ENCODE data around the gene PNPLA1. TPM values are rescaled to one million over a fixed set of nuclear protein-coding genes. Genes with fewer than 3 reads are reported as not detected.

The PNPLA1 gene
- total RNA-seq, 1 experiment from 2014 or later, result 0.10 TPM

- TF ChIP-seq POLR2A (IDR thresholded peaks at IDR 0.05; ENCODE audit: borderline replicate concordance, extremely low read depth, insufficient read depth, insufficient read length), result no peak
Measured at GRCh38 chr6:36242161-36242560, 27.7 kb upstream of the PNPLA1 start (continued).

- H3K79me2 ChIP-seq (ENCODE audit: insufficient read depth, low read length), result no peaks in the 10 kb centered on the region
- no peaks in the 10 kb centered on the region for H3K9me2 ChIP-seq (ENCODE audit: insufficient read depth)
- no TSS peak for BruUV-seq (replicated peaks)
- no peak overlapping the region for H3K27ac ChIP-seq (ENCODE audit: low read depth, low read length)
- H3K9me3 ChIP-seq (ENCODE audit: control insufficient read depth in 1 of 2, insufficient read depth in 1 of 2, low read depth in 1 of 2, low read length in 2 of 2), result no peaks in the 10 kb centered on the region
- RAD21 ChIA-PET (ENCODE audit: low non-redundant PET in 1 of 2, low total read pairs in 2 of 2, uncharacterized antibody in 2 of 2, unreplicated experiment in 2 of 2), result no interaction called here
- no peaks in the 10 kb centered on the region for H3K36me3 ChIP-seq (ENCODE audit: control insufficient read depth in 1 of 2, insufficient read depth in 2 of 2, low read length in 2 of 2)
- no peak overlapping the region for H3K9ac ChIP-seq (ENCODE audit: low read length)
- no peaks in the 10 kb centered on the region for H3K27me3 ChIP-seq (ENCODE audit: insufficient read depth, low read length)
- no peak overlapping the region for H2AFZ ChIP-seq (ENCODE audit: low read depth, low read length, poor library complexity, severe bottlenecking)
- intact Hi-C loops (cut with micrococcal nuclease), result no loop called here
- TF ChIP-seq POLR2AphosphoS5 (IDR thresholded peaks at IDR 0.05; ENCODE audit: low read depth, low read length), result no peak
- TF ChIP-seq YY1 (IDR thresholded peaks at IDR 0.05; ENCODE audit: extremely low read depth, insufficient replicate concordance, low read depth, low read length), result no peak
- TF ChIP-seq REST (IDR thresholded peaks at IDR 0.05; ENCODE audit: low read depth), result no peak
- CTCF ChIA-PET, result no interaction called here
- POLR2A ChIA-PET, result no interaction called here
- H3K4me3 ChIP-seq (replicated peaks in 1 of 2; ENCODE audit: low read depth in 1 of 2, low read length in 2 of 2), result no peak overlapping the region
- no peak for ATAC-seq
- H3K4me2 ChIP-seq (ENCODE audit: low read length), result no peak overlapping the region
- H3K4me1 ChIP-seq (ENCODE audit: control insufficient read depth in 1 of 2, insufficient read depth in 2 of 2, low read length in 2 of 2), result peaks cover 0 to 13% of the 10 kb centered on the region in 2 experiments; a peak in 2 of 4 replicates
- H4K20me1 ChIP-seq (ENCODE audit: insufficient read depth), result no peaks in the 10 kb centered on the region
- no peak for DNase-seq (ENCODE audit: low read depth, low spot score)
Measured at GRCh38 chr6:36242626-36243025, 27.2 kb upstream of the PNPLA1 start.

All from HCT116 (cell line).